ENCODE measurements around the gene COL23A1.
"Not testable (repeated sequence)": the region's sequence is repeated elsewhere in the genome, so short reads cannot be mapped to it uniquely, and the experiment has no call there.

Gene COL23A1

GRCh38 chr5:178240341-178240741 is 349.9 kb downstream of the COL23A1 start:
- no peak overlapping the region for H3K27ac ChIP-seq (ENCODE audit: extremely low read depth, low read depth, low read length)
- POLR2A ChIA-PET = no interaction called here

GRCh38 chr5:178239626-178240301 is 350.4 kb downstream of the COL23A1 start:
- POLR2A ChIA-PET = not testable (repeated sequence)

More at GRCh38 chr5:178240341-178240741, 349.9 kb downstream of the COL23A1 start:
- Histone ChIP-seq H3K9me3 (ENCODE audit: control insufficient read depth, insufficient read depth, low read depth, low read length) (no peaks in the 10 kb centered on the region), H3K4me1 (ENCODE audit: control insufficient read depth, insufficient read depth, low read length) (no peaks in the 10 kb centered on the region), H3K36me3 (ENCODE audit: control insufficient read depth in 2 of 2, insufficient read depth in 1 of 2, low read length in 2 of 2) (no peaks in the 10 kb centered on the region), H3K4me3 (ENCODE audit: low read depth, low read length) (no peak overlapping the region)
- TF ChIP-seq PRDM10 (tag by site-specific recombination; IDR thresholded peaks at IDR 0.05) (0 out of 2 replicates have a peak, but pooled peaks have one; percentile 14), ZNF654 (tag by site-specific recombination; IDR thresholded peaks at IDR 0.05; ENCODE audit: low read depth) (no peak), ZNF335 (tag by site-specific recombination; conservative IDR thresholded peaks at IDR 0.05) (no peak), ZNF416 (tag by site-specific recombination; IDR thresholded peaks at IDR 0.05) (no peak), PBX3 (CRISPR knock-in tag; IDR thresholded peaks at IDR 0.05) (no peak), ZNF791 (tag by site-specific recombination; IDR thresholded peaks at IDR 0.05) (no peak), ZNF701 (tag by site-specific recombination; IDR thresholded peaks at IDR 0.05) (no peak), ZNF610 (tag by site-specific recombination; IDR thresholded peaks at IDR 0.05; ENCODE audit: borderline replicate concordance) (no peak), ZNF48 (tag by site-specific recombination; IDR thresholded peaks at IDR 0.05) (no peak)
- CTCF ChIA-PET = no interaction called here

GRCh38 chr5:178238711-178239592 is 351.2 kb downstream of the COL23A1 start:
- CTCF ChIA-PET = interaction anchor here (0.8 kb wide), 1 partner anchor 40 kb away, joined by 3 read pairs; no protein-coding TSS in a partner anchor
- H3K4me3 ChIP-seq (ENCODE audit: low read depth, low read length) = no peak overlapping the region
- H3K36me3 ChIP-seq (ENCODE audit: control insufficient read depth in 2 of 2, insufficient read depth in 1 of 2, low read length in 2 of 2) = no peaks in the 10 kb centered on the region
- no peaks in the 10 kb centered on the region for H3K9me3 ChIP-seq (ENCODE audit: control insufficient read depth, insufficient read depth, low read depth, low read length)
- no peaks in the 10 kb centered on the region for H3K4me1 ChIP-seq (ENCODE audit: control insufficient read depth, insufficient read depth, low read length)
- no peak overlapping the region for H3K27ac ChIP-seq (ENCODE audit: extremely low read depth, low read depth, low read length)
- TF ChIP-seq ZIC2 (tag by site-specific recombination; IDR thresholded peaks at IDR 0.05) (peak; percentile 43), ZNF221 (tag by site-specific recombination; IDR thresholded peaks at IDR 0.05; ENCODE audit: borderline replicate concordance) (no peak)
- POLR2A ChIA-PET = no interaction called here

More at GRCh38 chr5:178239626-178240301, 350.4 kb downstream of the COL23A1 start:
- H3K4me3 ChIP-seq (ENCODE audit: low read depth, low read length); H3K36me3 ChIP-seq (ENCODE audit: control insufficient read depth in 2 of 2, insufficient read depth in 1 of 2, low read length in 2 of 2); H3K9me3 ChIP-seq (ENCODE audit: control insufficient read depth, insufficient read depth, low read depth, low read length); CTCF ChIA-PET; H3K27ac ChIP-seq (ENCODE audit: extremely low read depth, low read depth, low read length); H3K4me1 ChIP-seq (ENCODE audit: control insufficient read depth, insufficient read depth, low read length): not testable (repeated sequence)
- TF ChIP-seq ZIC2 (tag by site-specific recombination; IDR thresholded peaks at IDR 0.05) = peak; percentile 44

GRCh38 chr5:178238313-178238635 is 351.9 kb downstream of the COL23A1 start:
- CTCF ChIA-PET = interaction anchor here (0.8 kb wide), 1 partner anchor 40 kb away, joined by 3 read pairs; no protein-coding TSS in a partner anchor
- Histone ChIP-seq H3K9me3 (ENCODE audit: control insufficient read depth, insufficient read depth, low read depth, low read length) (no peaks in the 10 kb centered on the region), H3K36me3 (ENCODE audit: control insufficient read depth in 2 of 2, insufficient read depth in 1 of 2, low read length in 2 of 2) (no peaks in the 10 kb centered on the region), H3K27ac (ENCODE audit: extremely low read depth, low read depth, low read length) (no peak overlapping the region), H3K4me3 (ENCODE audit: low read depth, low read length) (no peak overlapping the region), H3K4me1 (ENCODE audit: control insufficient read depth, insufficient read depth, low read length) (no peaks in the 10 kb centered on the region)
- POLR2A ChIA-PET = no interaction called here
- TF ChIP-seq MZF1 (tag by site-specific recombination; IDR thresholded peaks at IDR 0.05; ENCODE audit: borderline replicate concordance) (no peak), ZNF398 (tag by site-specific recombination; IDR thresholded peaks at IDR 0.05) (no peak), ZNF341 (tag by site-specific recombination; IDR thresholded peaks at IDR 0.05; ENCODE audit: low read depth) (no peak), ZNF600 (tag by site-specific recombination; IDR thresholded peaks at IDR 0.05) (no peak), ZNF473 (tag by site-specific recombination; IDR thresholded peaks at IDR 0.05) (no peak), ZNF214 (tag by site-specific recombination; IDR thresholded peaks at IDR 0.05; ENCODE audit: borderline replicate concordance) (no peak), KLF17 (tag by site-specific recombination; IDR thresholded peaks at IDR 0.05) (no peak), ZBTB8A (tag by site-specific recombination; IDR thresholded peaks at IDR 0.05) (no peak)

Measured in HEK293 (cell line).